GM18517 (cell line): ENCODE results near the gene KANK4.
A peak's percentile ranks its signal among the peaks of the same experiment; 100 is the strongest.
"Not testable (repeated sequence)": the region's sequence is repeated elsewhere in the genome, so short reads cannot be mapped to it uniquely, and the experiment has no call there.

Source experiments
- ATAC-seq: cut with Tn5 transposase; IDR thresholded peaks from one replicate; pipeline ENCODE4 v1.9.1; 2021; ENCODE audit warnings: mild to moderate bottlenecking, moderate library complexity; ENCODE audit not compliant: unreplicated experiment

Gene KANK4

DNA sequence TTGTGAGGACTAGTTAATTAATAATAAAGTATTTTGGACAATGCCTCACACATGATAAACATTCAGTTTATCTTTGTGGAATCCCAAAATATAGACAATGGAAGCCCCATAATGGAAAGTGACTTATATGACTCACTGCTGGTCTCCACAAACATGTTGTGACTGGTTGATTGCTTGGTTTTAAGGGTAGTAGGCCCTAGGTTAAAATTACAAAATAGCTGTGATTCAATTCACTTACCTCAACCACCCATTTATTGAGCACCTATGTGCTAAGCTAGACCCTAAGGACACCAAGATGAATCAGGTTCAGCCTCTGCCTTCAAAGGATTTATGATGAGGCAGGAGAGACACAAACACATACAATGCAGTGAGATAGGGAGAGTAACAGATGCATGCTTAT lies 42.4 kb downstream of the KANK4 start:
- ATAC-seq: no peak

DNA sequence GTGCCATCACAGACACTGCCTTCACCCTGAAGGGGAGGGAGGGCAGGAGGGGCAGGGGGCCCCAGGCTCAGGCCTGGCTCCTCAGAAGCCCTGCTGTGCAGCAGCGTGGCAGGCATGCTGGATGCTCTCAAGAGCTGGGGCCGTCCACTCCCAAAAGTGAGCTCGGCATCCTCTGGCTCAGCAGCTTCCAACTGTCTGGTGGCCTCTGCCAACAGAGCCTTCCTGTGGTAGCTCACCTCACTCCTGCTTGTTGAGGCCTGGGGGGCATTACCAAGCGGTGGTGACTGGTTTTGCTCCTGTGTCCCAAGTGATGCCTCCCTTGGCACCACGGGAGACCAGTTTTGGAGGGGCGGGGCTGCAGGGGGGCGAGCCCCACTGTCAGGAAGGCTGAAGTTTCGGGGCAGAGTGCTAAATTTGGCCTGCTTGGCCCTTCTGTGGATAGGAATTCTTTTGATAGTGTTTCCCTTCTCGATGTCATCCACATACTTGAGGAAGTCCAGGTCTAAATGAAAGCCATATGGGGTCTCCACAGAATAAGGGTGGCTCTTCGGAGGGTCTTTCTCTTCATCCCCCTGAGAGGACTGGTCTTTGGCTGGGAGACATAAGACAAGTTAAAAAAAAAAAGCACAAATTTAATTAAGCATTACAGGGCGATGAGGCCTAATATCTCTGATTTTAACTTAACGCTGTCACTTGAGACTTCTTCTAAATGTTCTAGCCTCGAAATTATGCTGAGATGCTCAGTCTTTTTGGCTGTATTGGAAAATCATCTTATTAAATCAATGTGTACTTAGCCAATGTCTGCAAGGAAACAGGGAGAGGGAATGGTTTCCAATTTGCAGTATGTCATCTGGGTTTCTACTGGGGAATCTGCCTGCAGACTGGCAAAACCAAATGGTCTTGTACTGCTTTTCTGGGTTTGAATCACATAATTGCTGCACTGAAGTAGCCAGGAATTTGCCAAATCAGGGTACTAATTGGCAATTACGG lies 44.4 kb downstream of the KANK4 start:
- no peak for ATAC-seq

DNA sequence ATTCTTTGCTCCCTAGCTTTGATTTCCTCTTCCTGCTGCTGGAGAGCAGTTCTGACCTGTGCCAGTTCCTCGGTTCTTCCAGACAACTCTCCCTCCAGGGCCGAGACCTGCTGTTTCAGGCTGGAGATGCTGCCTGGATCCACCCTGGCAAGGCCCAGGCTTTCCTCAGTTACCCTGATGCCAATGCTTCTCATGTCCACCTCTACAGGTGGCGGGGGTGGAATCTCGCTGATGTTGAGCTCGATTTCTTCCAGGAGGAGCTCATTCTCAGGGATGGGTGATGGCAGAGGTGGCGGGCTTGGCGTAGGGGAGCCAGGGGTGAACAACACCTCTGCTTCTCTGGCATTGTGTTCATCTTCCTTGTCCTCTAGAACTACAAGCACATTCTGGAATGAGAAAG lies 45.3 kb downstream of the KANK4 start:
- ATAC-seq: no peak

DNA sequence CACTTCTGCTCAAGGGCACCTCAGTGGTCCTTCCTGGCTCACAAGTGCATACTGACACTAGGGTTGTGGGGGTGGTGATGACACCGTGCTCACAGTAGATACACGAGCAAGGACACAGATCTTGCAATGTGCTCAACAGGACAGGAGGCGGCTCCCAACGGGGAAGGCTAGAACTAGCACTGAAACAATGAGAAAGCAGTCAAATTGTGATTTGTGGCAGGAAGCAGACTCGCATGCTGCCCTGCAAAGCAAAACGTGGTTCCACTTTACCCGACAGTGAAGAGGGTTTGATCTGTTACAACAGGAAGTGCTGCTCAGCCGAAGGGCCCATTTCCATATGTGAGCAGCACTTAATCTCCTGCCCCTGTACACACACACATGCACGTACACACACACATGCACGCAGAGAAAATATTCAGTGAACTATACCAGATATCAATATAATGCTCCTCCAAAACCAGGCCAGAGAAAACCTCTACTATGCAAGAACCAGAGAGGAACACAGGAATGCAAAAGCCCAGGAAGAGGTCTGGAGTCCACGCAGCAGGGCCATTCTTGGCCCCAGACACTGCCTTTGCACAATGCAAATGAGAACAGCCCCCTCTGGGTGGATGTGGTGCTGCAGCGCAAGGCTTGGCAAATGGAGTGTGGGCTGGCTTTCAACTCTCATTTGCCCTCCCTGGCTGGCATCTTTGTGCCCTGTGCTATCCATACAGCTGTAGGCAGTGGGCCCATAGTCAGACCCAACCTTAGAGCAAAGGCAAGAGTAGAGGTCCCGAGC lies 47.1 kb downstream of the KANK4 start:
- peak; percentile 85 for ATAC-seq

DNA sequence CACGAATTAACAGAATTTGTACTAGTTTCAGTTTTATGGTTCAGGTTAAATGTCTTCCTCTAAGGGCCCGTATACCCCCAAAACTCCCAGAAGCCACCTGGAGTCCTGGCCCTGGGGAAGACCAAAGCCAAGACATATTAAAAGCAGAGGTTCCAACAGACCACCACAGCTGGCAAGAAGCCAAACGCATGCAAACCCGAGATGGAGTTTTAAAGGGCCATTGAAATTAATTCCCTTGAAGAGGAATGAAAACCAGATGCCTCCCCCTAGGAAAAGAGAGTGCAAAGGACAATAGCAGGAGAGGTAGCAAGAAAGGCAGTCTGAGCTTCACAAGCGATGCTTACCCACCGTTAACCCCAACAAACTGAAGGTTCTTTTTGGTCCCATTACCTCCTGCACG lies 48.1 kb downstream of the KANK4 start:
- ATAC-seq: no peak

DNA sequence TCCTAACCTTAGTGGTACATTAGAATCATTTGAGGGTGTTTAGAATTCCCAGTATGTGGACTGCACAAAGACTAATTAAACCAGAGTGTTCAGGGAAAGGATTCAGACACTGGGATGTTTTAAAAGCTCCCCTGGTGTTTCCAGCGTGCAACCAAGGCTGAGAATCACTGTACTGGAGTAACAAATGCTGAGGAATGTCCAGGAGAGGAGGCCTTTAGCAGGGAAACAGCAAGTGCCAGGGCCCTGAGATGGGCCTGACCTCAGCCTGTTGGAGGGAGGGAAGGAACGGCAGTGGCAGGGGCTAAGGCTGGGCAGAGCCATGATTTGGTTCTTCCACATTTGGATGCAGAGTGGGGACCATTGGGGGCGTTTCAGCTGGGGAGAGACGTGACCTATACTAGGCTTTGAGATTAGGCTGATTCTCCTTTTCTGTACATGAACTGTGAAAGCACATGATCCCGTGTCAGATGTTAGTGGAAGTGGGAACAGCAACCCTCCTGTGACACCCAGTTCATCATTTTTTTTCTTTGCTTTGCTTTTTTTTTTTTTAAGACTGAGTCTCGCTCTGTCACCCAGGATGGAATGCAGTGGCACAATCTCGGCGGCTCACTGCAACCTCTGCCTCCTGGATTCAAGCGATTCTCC lies 49.3 kb downstream of the KANK4 start:
- no peak for ATAC-seq

DNA sequence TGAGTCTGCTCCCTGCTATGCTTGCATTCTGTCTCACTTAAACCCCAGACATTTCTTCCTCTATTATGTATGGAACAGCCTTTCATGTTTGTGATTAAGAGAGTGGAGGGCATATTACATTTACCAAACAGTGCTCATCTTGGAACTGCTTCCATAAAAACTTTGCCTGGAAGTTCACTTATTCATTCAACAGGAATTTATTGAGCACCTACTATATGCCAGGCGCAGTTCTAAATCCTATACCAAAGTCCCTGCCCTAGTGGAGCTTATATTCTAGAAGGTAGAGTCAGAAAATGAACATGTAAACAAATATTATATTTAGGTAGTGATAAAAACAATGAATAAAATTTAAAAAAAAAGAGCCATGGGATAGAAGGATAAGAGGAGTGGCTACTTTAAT lies 49.8 kb downstream of the KANK4 start:
- no peak for ATAC-seq

DNA sequence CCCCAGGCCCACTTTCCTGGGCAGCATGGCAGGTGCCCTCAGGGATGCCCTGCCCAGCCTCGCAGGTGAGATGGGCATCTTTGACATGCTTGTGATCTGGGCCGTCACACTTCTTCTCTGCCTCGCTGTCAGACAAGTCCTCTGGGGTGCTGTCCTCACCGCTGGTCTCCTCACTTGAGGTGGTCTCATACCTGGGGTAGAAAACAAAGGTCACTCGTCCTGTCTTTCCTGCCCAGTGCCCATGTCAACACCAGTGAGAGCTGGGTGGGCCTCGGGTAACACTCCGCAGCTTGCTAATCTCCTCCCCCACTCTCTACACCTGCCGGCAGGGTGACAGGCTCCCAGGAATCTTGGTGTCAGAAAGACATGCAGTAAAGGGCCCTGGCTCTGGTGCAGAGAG lies 50.9 kb downstream of the KANK4 start:
- ATAC-seq: no peak

DNA sequence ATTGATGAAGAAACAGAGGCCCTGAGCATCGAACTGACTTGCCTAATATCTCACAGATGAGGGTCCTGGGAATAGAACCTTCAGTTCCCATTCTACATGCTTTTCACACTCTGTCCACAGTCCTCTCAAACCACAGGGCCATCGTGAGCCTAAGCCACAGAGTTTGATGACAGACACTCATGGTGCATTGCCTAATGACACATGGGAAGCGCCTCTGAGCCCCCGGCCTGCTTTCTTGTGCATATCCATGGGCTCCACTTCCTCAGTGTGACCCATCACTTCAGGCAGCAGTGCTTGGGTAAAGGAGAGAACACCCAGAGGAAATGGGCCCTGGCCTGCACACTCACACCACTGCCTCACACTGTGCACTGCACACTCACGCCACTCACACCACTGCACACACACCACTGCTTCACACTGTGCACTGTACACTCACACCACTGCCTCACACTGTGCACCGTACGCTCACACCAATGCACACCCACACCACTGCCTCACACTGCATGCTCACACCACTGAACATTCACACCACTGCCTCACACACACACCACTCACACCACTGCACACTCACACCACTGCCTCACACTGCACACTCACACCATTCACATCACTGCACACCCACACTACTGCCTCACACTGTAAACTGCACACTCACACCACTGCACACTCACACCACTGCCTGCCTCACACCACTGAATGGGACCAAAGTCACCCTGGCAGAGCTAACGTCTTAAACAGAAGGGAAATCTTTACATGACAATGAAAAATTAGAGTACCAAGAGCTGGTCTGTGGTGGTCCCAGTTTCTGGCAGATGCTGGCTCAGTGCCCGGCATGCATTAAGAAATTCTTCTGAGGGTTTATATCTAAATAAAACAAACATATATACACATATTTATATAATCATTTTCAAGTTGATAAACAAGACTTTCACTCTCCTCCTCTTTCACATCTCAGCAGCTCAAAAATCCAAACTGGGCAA lies 53.0 kb downstream of the KANK4 start:
- ATAC-seq: no peak

DNA sequence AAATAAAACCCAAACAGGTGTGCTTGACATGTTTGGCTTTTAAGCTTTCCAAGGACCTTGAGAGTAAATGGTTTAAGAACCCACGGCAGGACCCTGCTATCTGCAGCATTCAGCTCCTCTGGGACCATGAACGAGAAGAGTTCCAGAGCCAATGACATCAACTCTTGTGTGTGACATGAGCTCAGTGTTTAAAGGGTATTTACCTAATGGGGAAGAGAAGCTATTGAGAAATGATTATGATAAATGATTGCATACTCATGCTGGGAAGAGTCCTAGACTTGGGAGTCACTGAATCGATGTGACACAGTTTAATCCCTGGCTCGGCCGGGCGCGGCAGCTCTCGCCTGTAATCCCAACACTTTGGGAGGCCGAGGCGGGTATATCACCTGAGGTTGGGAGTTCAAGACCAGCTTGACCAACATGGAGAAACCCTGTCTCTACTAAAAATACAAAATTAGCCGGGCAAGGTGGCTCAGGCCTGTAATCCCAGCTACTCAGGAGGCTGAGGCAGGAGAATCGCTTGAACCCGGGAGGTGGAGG lies 55.4 kb downstream of the KANK4 start:
- no peak for ATAC-seq

DNA sequence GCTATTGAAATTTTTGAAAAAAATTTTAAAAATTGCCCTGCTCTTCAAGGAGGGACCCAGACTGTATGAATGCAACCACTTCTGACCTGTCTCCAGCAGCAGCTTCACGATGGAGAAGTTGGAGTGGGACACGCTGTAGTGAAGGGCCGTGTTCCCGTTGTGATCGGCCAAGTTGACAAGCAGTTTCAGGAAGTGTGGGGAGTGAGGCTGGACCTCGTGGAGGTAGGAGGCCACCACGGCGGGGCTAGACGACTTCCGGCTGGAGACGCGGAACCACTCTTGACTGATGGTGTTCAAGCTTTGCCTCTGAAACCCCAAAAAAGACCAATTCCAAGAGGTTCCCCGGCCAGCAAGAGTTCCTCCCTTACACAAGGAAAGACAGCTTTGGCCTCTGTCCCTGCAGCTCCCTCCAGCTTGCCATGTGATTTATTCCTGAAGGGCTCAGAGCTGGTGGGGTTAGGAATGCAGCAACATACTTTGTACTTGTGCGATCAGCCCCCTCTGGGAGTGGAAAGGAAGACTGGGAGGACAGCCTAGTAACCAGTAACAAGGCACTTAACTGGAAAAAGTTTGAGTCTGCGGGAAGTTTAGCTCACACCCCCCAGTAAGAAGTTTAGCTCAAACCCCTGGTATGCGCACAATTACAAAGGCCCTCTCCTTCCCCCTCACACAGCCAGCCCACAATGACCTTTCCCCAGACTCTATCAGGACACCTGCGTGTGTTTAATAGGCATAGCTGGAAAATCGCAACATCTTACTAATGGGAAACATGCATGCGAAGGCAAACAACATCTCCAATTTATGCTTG lies 56.0 kb downstream of the KANK4 start:
- ATAC-seq: no peak

DNA sequence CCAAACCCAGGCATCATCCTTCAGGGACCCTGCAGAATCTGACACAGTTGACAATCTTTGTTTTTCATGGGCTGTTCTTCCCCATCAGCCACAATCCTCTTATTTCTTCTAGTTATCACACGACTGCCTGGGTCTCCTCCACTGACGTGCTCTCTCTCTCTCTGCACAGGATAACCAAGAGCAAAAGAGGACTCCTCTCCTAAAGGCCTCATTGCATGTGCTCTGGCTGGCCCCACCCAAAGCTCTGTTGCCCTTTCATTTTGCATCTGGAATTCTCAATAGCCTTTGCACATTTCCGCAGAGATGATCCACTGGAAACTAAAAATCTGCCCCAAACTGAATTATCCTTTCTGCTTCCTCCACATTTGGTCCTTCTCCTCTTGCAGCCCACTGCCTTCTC lies 58.5 kb downstream of the KANK4 start:
- ATAC-seq: no peak

DNA sequence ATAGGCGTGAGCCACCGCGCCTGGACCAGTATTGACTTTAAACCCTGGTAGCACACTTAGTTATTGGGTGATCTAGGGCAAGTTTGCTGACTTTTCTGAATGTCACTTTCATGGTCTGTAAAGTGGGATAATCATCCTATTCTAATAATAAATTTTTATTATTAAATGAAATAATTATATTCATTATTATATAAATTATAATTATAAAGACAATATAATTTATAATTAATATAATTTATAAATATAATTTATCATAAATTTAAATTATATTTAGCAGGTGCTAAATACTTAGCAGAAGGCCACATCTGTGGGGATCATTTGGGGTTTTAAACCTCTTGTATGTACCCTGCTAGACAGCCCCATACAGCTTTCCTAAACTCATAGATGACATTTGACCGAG lies 59.7 kb downstream of the KANK4 start:
- no peak for ATAC-seq

DNA sequence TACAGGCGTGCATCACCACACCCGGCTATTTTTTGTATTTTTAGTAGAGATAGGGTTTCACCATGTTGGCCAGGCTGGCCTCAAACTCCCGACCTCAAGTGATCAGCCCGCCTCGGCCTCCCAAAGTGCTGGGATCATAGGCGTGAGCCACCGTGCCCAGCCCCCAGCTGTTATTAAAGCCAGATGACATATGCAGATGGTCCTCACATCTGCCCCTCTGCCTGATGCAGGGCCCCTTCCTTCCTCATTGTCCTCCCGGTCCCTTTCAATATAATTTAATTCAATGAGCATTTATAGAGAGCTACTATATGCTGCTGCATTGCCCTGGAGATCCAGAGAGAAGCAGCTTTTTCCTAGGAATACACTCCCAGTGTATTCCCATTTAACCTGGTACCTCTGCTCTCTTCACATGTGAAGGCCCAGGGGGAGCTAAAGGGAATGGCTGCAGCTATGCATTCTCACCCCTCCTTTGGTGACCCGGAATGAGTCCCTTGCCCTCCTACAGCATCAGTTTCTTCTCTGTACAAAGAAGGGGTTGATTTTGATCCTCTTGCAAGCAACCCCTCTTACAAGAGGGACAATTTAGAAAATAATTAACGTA lies 69.0 kb downstream of the KANK4 start:
- ATAC-seq: no peak

DNA sequence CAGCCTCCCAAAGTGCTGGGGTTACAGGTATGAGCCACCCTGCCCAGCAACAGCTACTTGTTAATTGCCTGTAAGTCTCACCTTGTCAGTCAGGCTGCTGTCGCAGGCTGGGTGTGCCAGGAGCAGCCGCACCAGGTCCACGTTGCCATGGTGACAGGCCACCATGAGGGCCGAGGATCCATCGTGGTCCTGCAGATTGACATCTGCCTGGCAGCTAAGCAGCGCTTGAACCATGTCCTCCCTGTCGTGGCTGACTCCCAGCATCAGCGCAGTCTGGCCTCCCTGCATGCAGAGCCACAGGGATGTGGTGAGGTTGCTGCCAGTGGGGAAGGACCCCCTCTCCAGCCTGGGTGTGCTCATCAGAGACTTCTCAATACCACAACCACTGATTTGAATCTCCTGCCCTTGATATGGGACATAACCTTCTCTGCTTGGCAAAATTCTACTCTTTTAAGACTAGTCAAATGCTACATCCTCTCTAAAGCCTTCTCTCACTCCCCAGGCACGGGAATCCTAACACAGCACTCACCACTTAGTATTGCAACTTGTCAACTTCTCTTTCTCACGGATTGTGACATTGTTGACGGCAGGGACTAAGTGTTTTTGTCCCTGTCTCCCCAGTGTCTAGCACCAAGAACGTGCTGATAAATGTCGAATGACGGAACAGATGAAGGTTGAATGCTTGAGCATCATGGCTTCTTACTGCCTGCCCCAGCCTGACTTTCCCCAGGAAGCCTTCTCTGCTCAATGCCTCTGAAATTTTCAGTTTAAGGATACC lies 71.7 kb downstream of the KANK4 start:
- no peak for ATAC-seq

DNA sequence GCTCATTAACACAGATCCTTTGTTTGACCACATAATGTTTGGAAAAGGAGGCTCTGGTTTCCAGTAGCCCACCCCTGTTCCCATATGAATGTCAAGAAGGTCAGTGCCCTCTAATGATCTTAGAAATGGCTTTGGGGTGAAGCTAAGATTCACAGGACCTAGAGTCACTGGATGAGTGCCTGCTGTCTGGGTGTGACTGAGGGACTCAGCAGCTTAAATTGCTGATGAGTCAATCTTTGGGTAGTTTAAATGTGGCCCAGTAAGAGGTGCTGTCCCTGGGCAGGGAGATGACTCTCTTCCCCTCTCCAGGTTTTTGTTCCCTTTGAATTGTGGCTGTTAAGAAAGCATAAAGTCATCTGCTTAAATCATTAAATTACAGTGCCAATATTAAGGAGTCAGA lies 74.0 kb downstream of the KANK4 start:
- no peak for ATAC-seq

DNA sequence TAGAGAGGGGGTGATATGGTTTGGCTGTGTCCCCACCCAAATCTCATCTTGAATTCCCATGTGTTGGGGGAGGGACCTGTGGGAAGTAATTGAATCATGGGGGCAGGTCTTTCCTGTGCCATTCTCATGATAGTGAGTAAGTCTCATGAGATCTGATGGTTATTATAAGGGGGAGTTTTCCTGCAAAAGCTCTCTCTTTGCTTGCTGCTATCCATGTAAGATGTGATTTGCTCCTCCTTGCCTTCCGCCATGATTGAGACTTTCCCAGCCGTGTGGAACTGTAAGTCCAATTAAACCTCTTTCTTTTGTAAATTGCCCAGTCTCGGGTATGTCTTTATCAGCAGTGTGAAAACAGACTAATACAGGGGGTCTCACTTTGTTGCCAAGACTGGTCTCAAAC lies 74.9 kb downstream of the KANK4 start:
- not testable (repeated sequence) for ATAC-seq
